ENCODE measurements around the gene MVK.

DNA sequence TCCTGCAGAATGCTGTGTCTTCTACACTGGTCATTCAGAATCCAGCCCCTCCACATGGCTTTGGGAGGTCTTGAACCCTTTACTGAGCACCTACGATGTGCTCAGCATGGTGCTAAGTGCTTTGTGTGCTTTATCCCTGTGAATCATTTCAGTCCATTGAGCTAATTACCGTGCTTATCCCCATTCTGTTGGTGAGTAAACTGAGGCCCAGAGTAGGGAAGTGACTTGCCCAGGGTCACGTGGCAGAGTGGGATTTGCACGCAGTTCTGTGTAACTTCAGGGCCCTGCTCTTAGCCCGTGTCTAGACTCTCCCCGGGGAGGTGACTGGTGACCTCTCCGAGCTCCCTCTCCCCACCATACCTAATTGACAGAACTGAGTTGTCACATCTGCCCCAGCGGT lies 27.4 kb downstream of the MVK start:
- TF ChIP-seq, protein P1, sequence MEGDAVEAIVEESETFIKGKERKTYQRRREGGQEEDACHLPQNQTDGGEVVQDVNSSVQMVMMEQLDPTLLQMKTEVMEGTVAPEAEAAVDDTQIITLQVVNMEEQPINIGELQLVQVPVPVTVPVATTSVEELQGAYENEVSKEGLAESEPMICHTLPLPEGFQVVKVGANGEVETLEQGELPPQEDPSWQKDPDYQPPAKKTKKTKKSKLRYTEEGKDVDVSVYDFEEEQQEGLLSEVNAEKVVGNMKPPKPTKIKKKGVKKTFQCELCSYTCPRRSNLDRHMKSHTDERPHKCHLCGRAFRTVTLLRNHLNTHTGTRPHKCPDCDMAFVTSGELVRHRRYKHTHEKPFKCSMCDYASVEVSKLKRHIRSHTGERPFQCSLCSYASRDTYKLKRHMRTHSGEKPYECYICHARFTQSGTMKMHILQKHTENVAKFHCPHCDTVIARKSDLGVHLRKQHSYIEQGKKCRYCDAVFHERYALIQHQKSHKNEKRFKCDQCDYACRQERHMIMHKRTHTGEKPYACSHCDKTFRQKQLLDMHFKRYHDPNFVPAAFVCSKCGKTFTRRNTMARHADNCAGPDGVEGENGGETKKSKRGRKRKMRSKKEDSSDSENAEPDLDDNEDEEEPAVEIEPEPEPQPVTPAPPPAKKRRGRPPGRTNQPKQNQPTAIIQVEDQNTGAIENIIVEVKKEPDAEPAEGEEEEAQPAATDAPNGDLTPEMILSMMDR (IDR thresholded peaks at IDR 0.05), result no peak
- no peak for TF ChIP-seq POLR2A (IDR thresholded peaks at IDR 0.05)

Measured in tibial nerve (tissue), 3 donors.